Transverse colon (tissue), 4 donors: ENCODE measurements around the gene NCOR1.

ENCODE experiments used
- CTCF ChIP-seq, 5 experiments: fragments of 200-600 bp in 3 of 5; fragments of 450-650 bp in 2 of 5; sonication (generic) in 3 of 5; IDR thresholded peaks; 1 replicate in 2 of 5; 2 replicates in 3 of 5; pipeline ENCODE4 v1.5.1; 2016 to 2017; ENCODE audit warnings: antibody characterized with exemption in 5 of 5, inconsistent platforms in 3 of 5, mild to moderate bottlenecking in 2 of 5, moderate library complexity in 1 of 5
- POLR2A ChIP-seq: fragments of 450-650 bp; IDR thresholded peaks from one replicate; pipeline ENCODE4 v1.6.1; 2016; ENCODE audit warnings: antibody characterized with exemption, mild to moderate bottlenecking, moderate library complexity
- POLR2AphosphoS5 ChIP-seq, 3 donors: sonication (generic); formaldehyde crosslinking; IDR thresholded peaks; one replicate each; pipeline ENCODE4 v1.6.1; 2016; ENCODE audit warnings: antibody characterized with exemption in 3 of 3

- no peak for TF ChIP-seq POLR2AphosphoS5 (IDR thresholded peaks at IDR 0.05)
- no peak for TF ChIP-seq CTCF (IDR thresholded peaks at IDR 0.05)
- no peak for TF ChIP-seq POLR2A
Observed at GRCh38 chr17:16120937-16121336, 94.4 kb downstream of the NCOR1 start.
